Measurements from ENCODE around the gene CTPS1.

CTPS1 gene

DNA sequence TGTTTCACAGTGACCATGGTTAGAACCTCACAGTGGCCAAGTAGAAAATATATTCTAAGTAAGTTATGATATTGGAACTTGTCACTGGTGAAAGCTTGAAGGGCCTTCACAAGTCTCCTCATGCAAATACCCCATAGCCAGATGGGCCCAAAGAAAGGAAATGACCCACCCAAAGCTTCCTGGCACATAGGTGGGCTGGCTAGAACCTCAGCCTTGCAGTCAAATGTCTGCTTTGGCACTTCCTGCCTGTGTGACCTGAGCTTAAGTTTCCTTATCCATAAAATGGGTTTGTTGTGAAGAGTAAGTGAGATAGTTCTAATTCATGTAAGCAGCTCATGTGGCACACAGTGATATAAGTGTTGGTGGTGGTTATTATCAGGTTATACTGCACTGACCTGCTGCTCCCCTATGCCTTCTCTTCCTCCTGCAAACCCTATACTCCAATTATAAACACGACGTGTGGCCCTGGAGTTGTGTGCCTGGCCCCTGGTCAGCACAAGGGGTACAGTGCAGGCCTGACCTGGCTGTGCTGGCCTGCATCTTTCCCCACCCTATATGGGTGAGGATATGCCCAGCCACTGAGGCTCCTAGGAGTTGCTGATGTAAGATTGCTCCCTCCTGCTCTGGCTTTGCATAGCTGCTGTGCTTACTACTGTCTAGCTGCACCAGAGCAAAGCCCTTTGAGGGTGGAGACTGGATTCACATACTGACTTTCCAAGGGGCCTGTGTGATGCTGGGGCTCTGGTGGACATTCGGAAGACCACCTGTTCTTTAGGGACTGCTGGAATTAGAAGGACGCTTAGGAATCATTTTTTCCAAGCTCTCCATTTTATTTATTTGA, 46.7 kb downstream of the CTPS1 start:
- FAIRE-seq, result no peak

DNA sequence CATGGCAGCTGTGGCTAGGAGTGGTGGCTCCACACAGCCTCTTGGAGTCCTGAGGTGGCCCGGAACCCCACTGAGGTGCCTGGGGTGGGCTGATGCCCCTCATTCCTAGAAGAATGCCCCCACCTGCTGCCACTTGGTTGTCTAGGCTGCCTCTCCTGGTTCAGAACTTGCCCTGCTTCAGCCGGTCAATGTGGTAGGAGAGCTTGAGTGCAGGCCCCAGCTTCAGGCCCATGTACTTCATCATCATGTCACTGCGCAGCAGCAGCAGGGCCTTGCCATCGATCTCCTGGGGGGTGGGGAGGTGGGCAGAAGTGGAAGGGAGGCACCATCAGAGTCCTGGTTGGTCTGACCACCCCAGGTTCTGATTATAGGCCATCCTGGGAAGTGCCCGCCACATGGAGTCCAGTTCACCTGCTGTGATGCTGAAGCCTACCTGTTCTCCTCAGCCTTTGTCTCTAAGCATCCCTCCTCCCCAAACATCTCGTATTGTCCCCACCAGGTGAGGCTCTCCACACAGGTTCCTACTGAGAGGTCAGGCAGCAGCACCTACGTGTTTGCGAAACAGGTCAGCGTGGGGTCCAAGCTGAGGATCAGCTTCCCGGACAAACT, 48.6 kb downstream of the CTPS1 start:
- no peak for FAIRE-seq

DNA sequence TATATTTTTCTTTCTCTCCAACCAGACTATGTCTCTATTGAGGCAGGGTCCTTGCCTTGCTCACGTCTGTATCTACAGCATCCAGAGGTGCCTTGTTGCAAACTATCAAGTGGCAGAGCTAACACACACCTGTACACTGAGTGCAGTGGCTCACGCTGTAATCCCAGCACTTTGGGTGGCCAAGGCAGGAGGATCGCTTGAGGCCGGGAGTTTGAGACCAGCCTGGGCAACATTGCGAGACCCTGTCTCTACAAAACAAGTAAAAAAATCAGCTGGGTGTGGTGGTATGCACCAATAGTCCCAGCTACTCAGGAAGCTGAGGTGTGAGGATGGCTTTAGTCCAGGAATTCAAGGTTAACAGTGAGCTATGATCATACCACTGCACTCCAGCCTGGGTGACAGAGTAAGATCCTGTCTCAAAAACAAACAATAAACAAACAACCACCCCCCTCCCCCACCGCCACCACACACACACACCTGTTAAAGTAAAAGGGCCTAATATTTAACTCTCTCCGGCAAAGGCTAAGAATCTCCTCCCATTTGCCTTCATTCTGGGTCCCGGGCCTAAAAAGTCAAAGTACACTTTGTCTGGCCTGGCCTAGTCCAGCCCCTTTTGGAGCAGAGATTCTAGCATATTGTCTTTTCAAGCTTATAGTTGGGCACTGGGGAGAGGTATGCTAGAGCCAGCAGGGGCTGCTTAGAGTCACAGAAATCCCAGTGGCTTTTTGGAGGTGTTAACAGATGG, 51.5 kb downstream of the CTPS1 start:
- FAIRE-seq, result no peak

DNA sequence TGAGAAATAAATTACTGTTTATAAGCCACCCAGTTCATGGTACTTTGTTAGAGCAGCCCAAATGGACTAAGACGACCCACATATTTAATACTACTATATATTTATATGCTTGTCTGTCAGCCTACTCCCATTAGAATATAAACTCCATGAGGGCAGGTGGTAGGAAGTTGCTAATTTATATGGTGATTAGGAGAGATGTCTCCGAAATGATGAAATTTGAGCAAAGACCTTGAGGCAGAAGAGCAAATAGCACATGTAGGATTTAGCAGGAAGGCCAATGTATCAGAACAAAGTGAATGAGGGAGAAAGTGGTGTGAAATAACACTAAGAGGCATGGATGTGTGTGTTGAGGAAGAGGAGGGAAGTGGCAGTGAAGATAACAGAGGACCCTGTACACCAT, 52.7 kb downstream of the CTPS1 start:
- no peak for FAIRE-seq

DNA sequence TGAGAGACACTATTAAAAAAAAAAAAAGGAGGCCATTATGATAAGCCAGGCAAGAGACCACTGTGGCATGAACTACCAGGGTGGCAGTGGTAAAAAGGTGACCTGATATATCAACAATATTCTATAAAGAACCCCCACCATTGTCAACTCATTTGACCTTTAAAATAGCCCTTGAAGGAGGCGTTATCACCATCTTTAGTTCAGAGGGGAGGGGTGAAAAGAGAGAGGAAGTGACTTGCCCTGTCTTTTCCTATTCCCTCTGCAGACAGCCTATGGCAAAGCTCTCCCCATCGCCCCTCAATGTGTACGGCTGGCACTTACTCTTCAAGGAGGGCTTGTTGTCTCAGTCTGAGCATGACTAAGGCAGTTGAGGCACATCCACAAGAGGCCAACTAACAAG, 53.8 kb downstream of the CTPS1 start:
- no peak for FAIRE-seq

DNA sequence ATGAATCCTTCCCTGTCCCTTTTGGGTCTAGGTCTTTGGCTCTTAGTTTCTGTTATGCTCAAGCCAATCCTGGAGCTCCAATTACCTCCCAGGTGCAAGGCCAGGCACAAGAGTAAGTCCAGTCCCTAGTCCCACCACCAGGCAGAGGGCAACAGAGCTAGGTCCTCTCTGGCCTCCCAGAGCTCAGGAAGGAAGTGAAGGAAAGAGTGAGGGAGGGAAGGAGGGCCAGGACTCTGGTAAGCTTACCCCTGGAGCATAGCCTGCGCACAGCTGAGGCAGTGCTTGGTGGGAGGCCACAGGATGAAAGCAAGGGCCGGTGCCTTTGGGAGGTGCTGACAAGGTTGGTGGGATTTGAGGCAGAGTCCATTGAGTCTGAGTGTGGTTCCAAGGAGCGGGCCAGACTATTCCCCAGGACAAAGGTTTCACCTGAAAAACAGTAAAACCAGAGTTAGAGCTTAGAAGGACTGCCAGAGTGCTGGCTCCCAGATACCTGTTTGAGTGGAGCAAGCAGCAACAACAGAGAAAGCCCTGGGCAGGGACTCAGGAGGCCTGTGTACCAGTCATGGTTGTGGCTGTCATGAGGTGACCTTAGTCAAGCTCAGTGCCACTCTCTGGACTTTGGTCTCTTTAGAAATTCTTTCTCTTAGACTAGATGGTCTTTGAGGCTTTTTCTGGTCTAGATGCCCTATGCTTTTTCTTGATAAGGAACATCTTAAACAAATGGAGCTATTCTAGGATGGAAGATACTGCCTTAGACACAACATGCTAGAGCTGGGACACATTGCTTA, 57.8 kb downstream of the CTPS1 start:
- FAIRE-seq, result no peak

DNA sequence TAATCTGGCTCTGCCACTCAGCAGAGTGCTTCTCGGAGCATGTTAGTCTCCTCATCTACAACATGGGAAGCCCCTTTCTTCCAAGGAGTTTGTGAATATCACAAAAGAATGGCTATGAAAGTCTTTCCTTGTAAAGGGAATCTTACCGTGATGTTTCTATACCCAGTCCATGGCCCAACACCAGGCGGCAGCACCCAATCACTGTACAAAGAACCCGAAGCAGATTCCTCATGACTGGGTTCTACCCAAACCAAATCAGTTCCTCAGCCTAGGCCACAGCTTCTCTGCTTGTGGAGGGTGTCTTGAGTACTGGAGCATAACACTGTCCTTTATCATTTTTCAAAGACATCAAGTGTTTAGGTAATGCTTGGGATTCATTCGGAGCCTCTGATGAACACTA, 58.6 kb downstream of the CTPS1 start:
- no peak for FAIRE-seq

DNA sequence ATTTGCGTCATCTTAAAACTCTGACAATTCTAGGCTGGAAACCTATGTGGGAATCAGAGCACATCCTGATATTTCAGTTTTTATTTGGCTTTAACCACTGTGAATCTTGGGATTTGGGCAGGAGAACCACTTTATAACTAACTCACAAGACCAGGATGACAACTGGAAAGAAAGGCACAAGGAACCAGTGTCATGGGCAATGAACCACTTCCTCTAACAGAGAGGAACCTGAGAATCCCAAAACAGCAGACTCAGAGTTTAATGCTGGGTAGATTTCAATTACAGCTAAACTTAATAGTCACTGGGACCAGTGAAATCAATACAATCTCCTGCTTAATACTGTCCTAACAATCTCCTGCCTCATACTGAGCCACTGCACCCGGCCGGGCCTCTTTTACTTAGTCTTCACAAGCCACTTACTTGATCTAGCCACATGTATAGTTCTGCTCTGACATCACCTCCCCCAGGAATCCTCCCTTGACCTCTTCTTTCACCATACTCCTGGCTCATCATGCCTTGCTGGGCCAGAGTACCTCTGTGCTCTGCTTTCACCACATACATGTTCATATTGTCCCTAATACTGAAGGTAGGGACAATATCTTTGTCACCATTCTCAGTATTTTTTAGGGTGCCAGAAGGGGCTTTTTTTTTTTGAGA, 62.2 kb downstream of the CTPS1 start:
- no peak for FAIRE-seq

DNA sequence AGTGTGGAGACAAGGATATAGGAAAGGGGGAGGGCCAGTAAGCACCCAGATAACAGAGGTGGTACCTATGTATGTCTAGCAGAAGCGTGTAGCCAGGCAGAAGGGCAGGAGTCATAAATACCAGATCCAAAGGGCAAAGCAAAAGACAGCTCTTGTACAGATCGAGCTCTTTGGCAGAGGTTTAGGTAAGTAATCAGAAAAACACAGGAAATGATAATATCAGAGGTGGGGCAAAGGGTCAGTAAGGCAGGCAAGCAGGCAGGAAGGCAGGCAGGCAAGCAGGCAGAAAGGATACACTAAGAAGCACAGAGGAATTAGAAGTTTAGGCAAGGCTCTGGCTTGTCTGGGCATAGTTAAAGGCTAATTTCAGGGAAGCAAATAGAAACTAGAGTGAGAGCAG, 64.7 kb downstream of the CTPS1 start:
- FAIRE-seq, result no peak

DNA sequence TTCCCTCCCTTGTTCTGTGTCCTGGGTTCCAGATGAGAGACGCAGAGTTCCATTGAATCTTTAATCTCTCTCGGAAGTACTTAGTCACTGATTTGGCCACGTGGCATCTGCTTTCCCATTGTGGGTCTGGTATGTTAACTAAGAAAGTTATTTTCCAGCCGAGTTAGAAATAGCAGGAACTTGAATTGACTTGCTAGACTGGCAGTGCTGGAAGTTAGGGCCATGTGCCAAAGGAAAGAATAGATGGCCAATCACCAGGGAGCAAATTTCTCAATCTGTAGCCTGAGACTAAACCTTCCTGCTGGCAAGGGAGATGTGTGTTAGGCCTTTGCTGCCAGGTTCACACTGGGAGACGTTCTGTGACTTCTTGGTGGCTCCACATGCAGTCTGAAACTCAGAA, 66.2 kb downstream of the CTPS1 start:
- no peak for FAIRE-seq

DNA sequence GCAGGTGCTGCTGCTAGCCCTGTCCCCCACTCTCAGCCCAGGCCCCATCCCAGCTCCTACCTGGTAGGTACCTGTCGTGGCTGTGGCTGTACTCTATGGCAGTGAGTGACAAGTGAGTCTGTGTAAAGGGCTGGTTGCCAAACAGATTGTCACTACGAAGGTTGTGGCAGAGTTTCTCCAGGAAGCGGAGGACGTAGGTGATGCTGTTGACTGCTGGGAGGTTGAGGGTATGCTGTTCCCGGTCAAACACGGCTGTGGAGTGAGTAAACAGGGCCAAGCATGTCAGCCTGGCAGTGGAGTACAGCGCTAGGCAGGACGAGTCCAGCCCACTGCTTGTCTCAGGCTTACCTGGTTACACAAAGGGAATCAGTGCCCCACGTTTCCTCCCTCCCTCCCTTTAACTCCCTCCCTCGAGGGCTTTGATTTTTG, 66.9 kb downstream of the CTPS1 start:
- FAIRE-seq, result no peak

DNA sequence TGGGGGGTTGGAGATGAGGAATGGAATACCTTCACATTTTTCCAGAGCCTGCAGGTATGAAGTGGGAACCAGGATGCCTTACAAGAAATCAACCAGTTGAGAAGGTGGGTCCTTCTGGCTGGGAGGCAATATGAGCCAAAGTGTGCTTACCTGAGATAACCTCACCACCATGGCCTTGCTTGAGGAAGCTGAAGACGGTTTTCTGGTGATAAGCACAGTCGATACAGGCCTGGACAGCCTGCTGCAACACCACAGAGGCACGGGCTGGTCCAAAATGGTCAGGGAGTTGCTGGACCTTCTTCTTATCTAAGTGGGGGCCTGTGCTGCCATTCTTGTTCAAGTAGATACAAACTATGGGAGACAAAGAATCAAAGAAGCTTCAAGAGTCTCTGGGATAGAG, 69.0 kb downstream of the CTPS1 start:
- no peak for FAIRE-seq

DNA sequence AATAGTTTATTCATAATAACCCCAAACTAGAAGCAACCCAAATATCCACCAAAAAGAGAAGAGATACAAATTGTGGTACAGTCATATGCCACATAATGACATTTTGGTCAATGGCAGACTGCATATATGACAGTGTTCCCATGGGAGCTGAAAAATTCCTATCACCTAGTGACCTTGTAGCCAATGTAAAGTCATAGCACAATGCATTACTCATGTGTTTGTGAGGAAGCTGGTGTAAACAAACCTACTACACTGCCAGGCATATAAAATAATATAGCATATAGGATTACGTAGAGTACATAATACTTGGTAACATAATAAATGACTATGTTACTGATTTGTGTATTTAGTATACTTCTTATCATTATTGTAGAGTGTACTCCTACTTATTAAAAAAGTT, 71.5 kb downstream of the CTPS1 start:
- no peak for FAIRE-seq

DNA sequence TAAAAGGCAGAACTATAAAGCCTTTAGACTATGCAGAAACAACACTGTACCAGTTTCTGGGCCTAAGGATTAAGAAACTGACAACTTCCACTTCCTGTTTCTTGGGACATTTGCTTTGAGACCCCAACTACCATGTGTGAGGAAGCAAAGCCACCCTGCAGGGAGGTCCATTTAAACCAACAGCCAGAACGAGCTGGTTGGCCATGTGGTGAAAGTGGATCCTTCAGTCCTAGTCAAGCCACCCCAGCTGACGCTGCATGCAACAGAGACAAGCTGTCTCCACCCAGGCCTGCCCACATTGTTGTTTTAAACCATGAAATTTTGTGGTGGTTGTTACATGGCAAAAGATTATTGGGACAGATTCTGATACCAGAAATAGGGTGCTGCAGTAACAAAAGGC, 73.8 kb downstream of the CTPS1 start:
- FAIRE-seq, result no peak

DNA sequence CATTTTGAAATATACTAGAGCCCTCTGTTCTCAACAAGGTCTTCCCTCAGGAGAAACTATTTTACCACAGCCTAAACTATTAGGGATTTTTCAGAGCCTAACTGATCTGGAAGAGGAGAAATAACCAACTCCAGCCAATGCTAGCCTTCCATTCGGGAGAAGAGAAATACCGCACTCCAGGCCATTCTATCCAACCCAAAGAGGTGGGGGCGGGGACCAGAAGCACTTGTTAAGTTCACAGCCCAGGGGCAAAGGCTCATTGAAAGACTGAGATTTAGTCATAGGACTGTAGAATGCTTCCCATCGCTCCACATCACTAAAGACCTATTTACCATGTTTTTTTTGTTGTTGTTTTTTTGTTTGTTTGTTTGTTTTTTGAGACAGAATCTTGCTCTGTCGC, 77.4 kb downstream of the CTPS1 start:
- no peak for FAIRE-seq
